ENCODE results near the gene FAM171A2. TPM values are rescaled to one million over a fixed set of nuclear protein-coding genes. Genes with fewer than 3 reads are reported as not detected.

Gene FAM171A2
- total and polyA plus RNA-seq, 2 donors (not counting 1 experiment from before 2014, with no cell fraction given): 0.18 to 0.69 TPM

DNA sequence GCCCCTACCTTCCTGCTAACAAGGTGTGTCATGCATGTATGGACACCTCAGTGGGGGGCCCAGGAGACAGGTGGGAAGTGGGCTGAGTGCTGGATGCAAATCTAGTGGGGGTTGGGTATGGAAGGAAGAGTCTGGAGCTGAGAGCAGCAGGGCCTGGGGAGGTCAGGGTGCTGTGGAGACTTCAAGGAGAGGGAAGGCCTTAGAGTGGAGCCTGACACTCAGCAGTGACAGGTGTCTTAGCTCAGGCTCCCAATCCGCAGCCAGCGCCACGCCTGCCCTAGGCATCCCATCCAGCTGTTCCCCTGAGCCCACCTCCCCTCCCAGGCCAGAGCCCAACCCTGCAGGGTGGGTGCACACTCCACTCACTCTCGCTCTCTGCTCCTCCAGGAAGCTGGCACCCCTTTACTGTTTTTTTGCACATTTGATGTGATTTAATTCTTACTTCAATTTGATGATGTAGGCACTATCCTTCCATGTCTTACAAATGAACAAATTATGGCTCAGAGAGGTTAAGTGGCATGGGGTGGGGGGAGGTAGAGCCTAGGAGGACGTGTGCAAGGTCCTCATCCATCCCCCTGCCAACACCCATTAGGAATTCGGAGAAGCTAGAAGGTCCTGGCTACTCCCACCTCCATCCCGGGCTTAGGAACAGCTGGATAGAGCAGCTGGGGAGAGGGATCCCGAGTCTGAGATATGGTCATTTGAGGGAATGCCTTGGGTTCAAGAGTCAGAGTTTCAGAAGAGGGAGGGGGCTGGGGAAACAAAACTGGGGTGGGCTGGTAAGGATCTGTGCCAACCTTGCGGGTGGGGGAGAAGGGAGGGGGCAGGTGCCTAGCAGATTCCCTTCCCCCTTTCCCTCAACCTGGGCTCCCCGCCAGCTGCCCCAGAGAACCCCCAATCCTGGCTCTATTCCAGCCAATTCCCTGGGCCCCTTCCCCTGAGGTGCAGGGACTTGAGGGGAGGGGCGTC is 2.1 kb downstream of the FAM171A2 start:
- Mint-ChIP-seq H3K27me3 (peaks cover 26% of the 10 kb centered on the region), H3K27ac (no peak overlapping the region), H3K9me3 (ENCODE audit: insufficient read depth) (no peaks in the 10 kb centered on the region), H3K4me1 (peaks cover 11% of the 10 kb centered on the region), H3K4me3 (peak overlapping the region; percentile 11)
- Histone ChIP-seq H3K27ac (ENCODE audit: low read length in 2 of 2) (no peak overlapping the region), H3K9ac (ENCODE audit: low read length) (no peak overlapping the region), H4K20me1 (ENCODE audit: control insufficient read depth, insufficient read depth, low read length, poor library complexity, severe bottlenecking) (no peaks in the 10 kb centered on the region), H2AFZ (ENCODE audit: insufficient read depth, low read depth, low read length, poor library complexity, severe bottlenecking) (no peak overlapping the region), H3K79me2 (ENCODE audit: control insufficient read depth, insufficient read depth, low read length) (no peaks in the 10 kb centered on the region), H3K4me1 (ENCODE audit: control insufficient read depth in 2 of 2, insufficient read depth in 2 of 2, low read length in 2 of 2) (peaks cover 10 to 20% of the 10 kb centered on the region in 2 donors), H3K9me3 (ENCODE audit: control extremely low read depth in 1 of 3, control insufficient read depth in 2 of 3, insufficient read depth in 1 of 3, low read length in 2 of 3) (no peaks in the 10 kb centered on the region), H3K36me3 (replicated peaks in 1 of 2; ENCODE audit: control extremely low read depth in 1 of 2, control insufficient read depth in 1 of 2, extremely low read depth in 1 of 2, insufficient read depth in 2 of 2, low read length in 1 of 2) (no peaks in the 10 kb centered on the region), H3K4me3 (ENCODE audit: control extremely low read depth in 1 of 5, extremely low read depth in 1 of 5, insufficient read depth in 1 of 5, low read depth in 2 of 5, low read length in 4 of 5) (no peak overlapping the region), H3K27me3 (replicated peaks in 1 of 4; ENCODE audit: control extremely low read depth in 1 of 4, control insufficient read depth in 3 of 4, insufficient read depth in 4 of 4, low read length in 3 of 4) (peaks cover 0 to 33% (median 11%) of the 10 kb centered on the region in 4 experiments), H3K4me2 (replicated peaks; ENCODE audit: low read depth, low read length, poor library complexity, severe bottlenecking) (no peak overlapping the region)
- intact Hi-C loops (cut with micrococcal nuclease): no loop called here
- DNase-seq (no peak), ATAC-seq (ENCODE audit: low read depth) (no peak)
- TF ChIP-seq EZH2 (IDR thresholded peaks at IDR 0.05; ENCODE audit: borderline replicate concordance, insufficient read depth, low read depth, low read length, poor library complexity, severe bottlenecking): no peak
- TF ChIP-seq, protein P1, sequence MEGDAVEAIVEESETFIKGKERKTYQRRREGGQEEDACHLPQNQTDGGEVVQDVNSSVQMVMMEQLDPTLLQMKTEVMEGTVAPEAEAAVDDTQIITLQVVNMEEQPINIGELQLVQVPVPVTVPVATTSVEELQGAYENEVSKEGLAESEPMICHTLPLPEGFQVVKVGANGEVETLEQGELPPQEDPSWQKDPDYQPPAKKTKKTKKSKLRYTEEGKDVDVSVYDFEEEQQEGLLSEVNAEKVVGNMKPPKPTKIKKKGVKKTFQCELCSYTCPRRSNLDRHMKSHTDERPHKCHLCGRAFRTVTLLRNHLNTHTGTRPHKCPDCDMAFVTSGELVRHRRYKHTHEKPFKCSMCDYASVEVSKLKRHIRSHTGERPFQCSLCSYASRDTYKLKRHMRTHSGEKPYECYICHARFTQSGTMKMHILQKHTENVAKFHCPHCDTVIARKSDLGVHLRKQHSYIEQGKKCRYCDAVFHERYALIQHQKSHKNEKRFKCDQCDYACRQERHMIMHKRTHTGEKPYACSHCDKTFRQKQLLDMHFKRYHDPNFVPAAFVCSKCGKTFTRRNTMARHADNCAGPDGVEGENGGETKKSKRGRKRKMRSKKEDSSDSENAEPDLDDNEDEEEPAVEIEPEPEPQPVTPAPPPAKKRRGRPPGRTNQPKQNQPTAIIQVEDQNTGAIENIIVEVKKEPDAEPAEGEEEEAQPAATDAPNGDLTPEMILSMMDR (IDR thresholded peaks at IDR 0.05): no peak
- POLR2A ChIA-PET: interaction anchor here (0.7 kb wide), 1 partner anchor 14 kb away, joined by 3 read pairs; no protein-coding TSS in a partner anchor
- WGBS (ENCODE audit: insufficient coverage): 81% methylated on average over 6 of the region's 11 CpGs
- CTCF ChIA-PET: interaction anchor here (0.6 to 6.2 kb wide), 4 partner anchors 9 to 151 kb away, joined by 3 to 52 read pairs (median 8); no protein-coding TSS in a partner anchor

DNA sequence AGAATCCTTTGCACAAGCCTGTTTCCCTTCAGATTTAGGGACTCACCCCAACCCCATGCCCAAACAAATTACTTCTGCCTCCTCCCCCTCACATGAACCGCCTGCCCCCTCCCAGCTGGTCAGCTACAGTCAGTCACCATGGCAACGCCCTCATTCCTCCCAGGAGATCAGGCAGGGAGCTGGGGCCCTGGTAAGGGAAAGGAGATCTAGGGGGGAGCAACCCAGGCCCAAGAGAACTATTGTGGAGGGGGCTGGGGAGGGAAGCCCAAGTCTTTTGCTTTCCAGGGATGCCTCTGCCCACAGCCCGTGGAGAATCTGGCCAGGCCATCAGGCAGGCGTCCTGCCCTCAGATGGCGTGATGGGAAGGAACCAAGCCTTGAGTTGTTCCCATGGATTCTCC is 2.8 kb downstream of the FAM171A2 start:
- no peak overlapping the region for H3K4me2 ChIP-seq (replicated peaks; ENCODE audit: low read depth, low read length, poor library complexity, severe bottlenecking)
- CTCF ChIA-PET: interaction anchor here (1.1 to 6.2 kb wide), 2 partner anchors 9 to 151 kb away, joined by 3 to 52 read pairs; no protein-coding TSS in a partner anchor

More for the DNA sequence above, 2.8 kb downstream of the FAM171A2 start:
- Histone ChIP-seq H3K4me3 (ENCODE audit: control extremely low read depth in 1 of 5, extremely low read depth in 1 of 5, insufficient read depth in 1 of 5, low read depth in 2 of 5, low read length in 4 of 5) (no peak overlapping the region), H3K9ac (ENCODE audit: low read length) (no peak overlapping the region), H3K4me1 (ENCODE audit: control insufficient read depth in 2 of 2, insufficient read depth in 2 of 2, low read length in 2 of 2) (peaks cover 10 to 20% of the 10 kb centered on the region in 2 donors), H3K9me3 (ENCODE audit: control extremely low read depth in 1 of 3, control insufficient read depth in 2 of 3, insufficient read depth in 1 of 3, low read length in 2 of 3) (no peaks in the 10 kb centered on the region), H4K20me1 (ENCODE audit: control insufficient read depth, insufficient read depth, low read length, poor library complexity, severe bottlenecking) (no peaks in the 10 kb centered on the region), H2AFZ (ENCODE audit: insufficient read depth, low read depth, low read length, poor library complexity, severe bottlenecking) (no peak overlapping the region), H3K27ac (ENCODE audit: low read length in 2 of 2) (no peak overlapping the region), H3K79me2 (ENCODE audit: control insufficient read depth, insufficient read depth, low read length) (no peaks in the 10 kb centered on the region), H3K36me3 (replicated peaks in 1 of 2; ENCODE audit: control extremely low read depth in 1 of 2, control insufficient read depth in 1 of 2, extremely low read depth in 1 of 2, insufficient read depth in 2 of 2, low read length in 1 of 2) (no peaks in the 10 kb centered on the region), H3K27me3 (replicated peaks in 1 of 4; ENCODE audit: control extremely low read depth in 1 of 4, control insufficient read depth in 3 of 4, insufficient read depth in 4 of 4, low read length in 3 of 4) (peaks cover 0 to 30% (median 8%) of the 10 kb centered on the region in 4 experiments)
- Mint-ChIP-seq H3K4me3 (no peak overlapping the region), H3K4me1 (peaks cover 11% of the 10 kb centered on the region), H3K27ac (no peak overlapping the region), H3K9me3 (ENCODE audit: insufficient read depth) (no peaks in the 10 kb centered on the region), H3K27me3 (peaks cover 18% of the 10 kb centered on the region)
- ATAC-seq (ENCODE audit: low read depth) (no peak), DNase-seq (no peak)
- WGBS (ENCODE audit: insufficient coverage): 94% methylated on average over 3 of the region's 5 CpGs
- POLR2A ChIA-PET: no interaction called here
- TF ChIP-seq, protein P1 (IDR thresholded peaks at IDR 0.05): no peak
- TF ChIP-seq EZH2 (IDR thresholded peaks at IDR 0.05; ENCODE audit: borderline replicate concordance, insufficient read depth, low read depth, low read length, poor library complexity, severe bottlenecking): no peak
- intact Hi-C loops (cut with micrococcal nuclease): no loop called here
